ENCODE measurements around the gene PCDHB16.
A peak's percentile ranks its signal among the peaks of the same experiment; 100 is the strongest.
"Not testable (repeated sequence)": the region's sequence is repeated elsewhere in the genome, so short reads cannot be mapped to it uniquely, and the experiment has no call there.

PCDHB16 gene

GRCh38 chr5:141180313-141180712 lies 1.9 kb upstream of the PCDHB16 start:
- peaks cover 30% of the 10 kb centered on the region for H3K9me3 ChIP-seq
- no peak overlapping the region for H3K4me2 ChIP-seq
- H3K4me3 ChIP-seq = no peak overlapping the region
- H4K20me1 ChIP-seq = no peaks in the 10 kb centered on the region
- H3K27me3 ChIP-seq = no peaks in the 10 kb centered on the region
- H3K4me1 ChIP-seq = no peaks in the 10 kb centered on the region
- no peak overlapping the region for H3K9ac ChIP-seq
- no peaks in the 10 kb centered on the region for H3K36me3 ChIP-seq
- TF ChIP-seq Cebpa-rat (IDR thresholded peaks at IDR 0.05) = no peak
- H3K27ac ChIP-seq = no peak overlapping the region

GRCh38 chr5:141184117-141184855 lies 2.1 kb downstream of the PCDHB16 start:
- H3K4me2 ChIP-seq, H3K36me3 ChIP-seq, H3K27ac ChIP-seq, H3K27me3 ChIP-seq, H3K4me1 ChIP-seq, H3K9ac ChIP-seq, H4K20me1 ChIP-seq, H3K4me3 ChIP-seq: not testable (repeated sequence)
- peaks cover 45% of the 10 kb centered on the region for H3K9me3 ChIP-seq

- Histone ChIP-seq H3K27me3 (no peaks in the 10 kb centered on the region), H3K9me3 (peaks cover 55% of the 10 kb centered on the region), H3K9ac (no peak within 1 kb of the TSS), H3K27ac (no peak within 1 kb of the TSS), H3K4me3 (peak within 1 kb of the TSS; percentile 57), H3K36me3 (no peaks in the 10 kb centered on the region), H3K4me1 (no peaks in the 10 kb centered on the region), H4K20me1 (no peaks in the 10 kb centered on the region), H3K4me2 (no peak within 1 kb of the TSS)
- no peak for TF ChIP-seq Cebpa-rat (IDR thresholded peaks at IDR 0.05)
These were observed 4.8 kb downstream of the PCDHB16 start, which contains the start of gene PCDHB9 for GRCh38 chr5:141186897-141187512. Gene PCDHB9 (plus strand): TSS chr5:141187161. CDS start chr5:141187319, 158 bp downstream.

GRCh38 chr5:141188682-141189081 lies 6.5 kb downstream of the PCDHB16 start:
- H3K36me3 ChIP-seq, H3K4me2 ChIP-seq: not testable (repeated sequence)
- H3K9me3 ChIP-seq = peaks cover 54% of the 10 kb centered on the region

GRCh38 chr5:141189131-141189530 lies 6.9 kb downstream of the PCDHB16 start:
- peaks cover 52% of the 10 kb centered on the region for H3K9me3 ChIP-seq
- H3K27ac ChIP-seq, H3K9ac ChIP-seq, H4K20me1 ChIP-seq, H3K4me1 ChIP-seq, H3K27me3 ChIP-seq, H3K4me2 ChIP-seq, H3K36me3 ChIP-seq, H3K4me3 ChIP-seq: not testable (repeated sequence)

More at GRCh38 chr5:141188682-141189081, 6.5 kb downstream of the PCDHB16 start:
- not testable (repeated sequence) for H4K20me1 ChIP-seq, H3K27me3 ChIP-seq, H3K4me1 ChIP-seq, H3K27ac ChIP-seq, H3K4me3 ChIP-seq, H3K9ac ChIP-seq

- H3K4me2 ChIP-seq = no peak within 1 kb of the TSS
These were observed 10.0 kb downstream of the PCDHB16 start, which contains the start of gene PCDHB10 for GRCh38 chr5:141192110-141192725. Gene PCDHB10 (plus strand): TSS chr5:141192353. CDS start chr5:141192553, 200 bp downstream.

GRCh38 chr5:141194332-141194731 lies 12.1 kb downstream of the PCDHB16 start:
- H3K4me2 ChIP-seq, H4K20me1 ChIP-seq, H3K27ac ChIP-seq: not testable (repeated sequence)

More at GRCh38 chr5:141192110-141192725, 10.0 kb downstream of the PCDHB16 start, which contains the start of gene PCDHB10:
- no peak for TF ChIP-seq Cebpa-rat (IDR thresholded peaks at IDR 0.05)
- Histone ChIP-seq H3K4me1 (no peaks in the 10 kb centered on the region), H3K9ac (no peak within 1 kb of the TSS), H3K27ac (no peak within 1 kb of the TSS), H3K36me3 (no peaks in the 10 kb centered on the region), H4K20me1 (no peaks in the 10 kb centered on the region), H3K9me3 (peaks cover 61% of the 10 kb centered on the region), H3K27me3 (no peaks in the 10 kb centered on the region), H3K4me3 (no peak within 1 kb of the TSS)

GRCh38 chr5:141196363-141196762 lies 14.2 kb downstream of the PCDHB16 start:
- Histone ChIP-seq H4K20me1 (no peaks in the 10 kb centered on the region), H3K4me2 (no peak overlapping the region), H3K36me3 (no peaks in the 10 kb centered on the region), H3K4me3 (no peak overlapping the region), H3K9ac (no peak overlapping the region), H3K27me3 (no peaks in the 10 kb centered on the region), H3K4me1 (no peaks in the 10 kb centered on the region), H3K9me3 (peaks cover 68% of the 10 kb centered on the region), H3K27ac (no peak overlapping the region)
- no peak for TF ChIP-seq Cebpa-rat (IDR thresholded peaks at IDR 0.05)

More at GRCh38 chr5:141194332-141194731, 12.1 kb downstream of the PCDHB16 start:
- H3K4me3 ChIP-seq, H3K4me1 ChIP-seq, H3K27me3 ChIP-seq, H3K9ac ChIP-seq, H3K36me3 ChIP-seq: not testable (repeated sequence)
- peaks cover 57% of the 10 kb centered on the region for H3K9me3 ChIP-seq

GRCh38 chr5:141199359-141200235 lies 17.4 kb downstream of the PCDHB16 start, which contains the start of gene PCDHB11:
Gene PCDHB11 (plus strand): TSS chr5:141199627. CDS start chr5:141199775, 148 bp downstream.
- TF ChIP-seq Cebpa-rat (IDR thresholded peaks at IDR 0.05) = no peak
- Histone ChIP-seq H3K4me3 (no peak within 1 kb of the TSS), H4K20me1 (no peaks in the 10 kb centered on the region), H3K4me2 (no peak within 1 kb of the TSS), H3K27me3 (no peaks in the 10 kb centered on the region), H3K4me1 (no peaks in the 10 kb centered on the region), H3K36me3 (no peaks in the 10 kb centered on the region), H3K9ac (no peak within 1 kb of the TSS), H3K27ac (no peak within 1 kb of the TSS), H3K9me3 (peaks cover 63% of the 10 kb centered on the region)

- H4K20me1 ChIP-seq, H3K4me2 ChIP-seq, H3K9ac ChIP-seq, H3K27ac ChIP-seq, H3K27me3 ChIP-seq, H3K4me1 ChIP-seq, H3K36me3 ChIP-seq, H3K4me3 ChIP-seq: not testable (repeated sequence)
- peaks cover 58% of the 10 kb centered on the region for H3K9me3 ChIP-seq
These were observed 18.9 kb downstream of the PCDHB16 start for GRCh38 chr5:141201126-141201525.

- not testable (repeated sequence) for H3K4me1 ChIP-seq, H4K20me1 ChIP-seq, H3K9ac ChIP-seq, H3K27me3 ChIP-seq, H3K4me3 ChIP-seq, H3K27ac ChIP-seq, H3K4me2 ChIP-seq, H3K36me3 ChIP-seq
- peaks cover 53% of the 10 kb centered on the region for H3K9me3 ChIP-seq
These were observed 19.5 kb downstream of the PCDHB16 start for GRCh38 chr5:141201646-141202045.

Measured in BLaER1 (cell line).